LNCaP clone FGC (cell line): ENCODE results near the gene BIRC6.
"Not testable (repeated sequence)": the region's sequence is repeated elsewhere in the genome, so short reads cannot be mapped to it uniquely, and the experiment has no call there.

Source experiments
- DNase-seq: peaks from one replicate; pipeline ENCODE4 v3.0.0-alpha.2; 2011; ENCODE audit warnings: low read depth
- H3K4me3 ChIP-seq: 2 replicates; pipeline ENCODE4 v1.5.1; 2011; ENCODE audit warnings: mild to moderate bottlenecking, low read depth, low read length, control low read depth
- CTCF ChIP-seq: IDR thresholded peaks from 2 replicates; pipeline ENCODE4 v1.5.1; 2012; ENCODE audit warnings: mild to moderate bottlenecking; ENCODE audit not compliant: control insufficient read depth, insufficient read depth; ENCODE audit errors: extremely low read depth

Gene BIRC6

GRCh38 chr2:32366595-32366994 lies 9.8 kb downstream of the BIRC6 start:
- no peak for TF ChIP-seq CTCF
- no peak for DNase-seq
- H3K4me3 ChIP-seq, result no peak overlapping the region

GRCh38 chr2:32369222-32369621 lies 12.4 kb downstream of the BIRC6 start:
- DNase-seq, result no peak
- no peak for TF ChIP-seq CTCF
- no peak overlapping the region for H3K4me3 ChIP-seq

- DNase-seq, H3K4me3 ChIP-seq: not testable (repeated sequence)
Measured at GRCh38 chr2:32370942-32371341, 14.1 kb downstream of the BIRC6 start.

GRCh38 chr2:32372519-32373182 lies 15.8 kb downstream of the BIRC6 start:
- TF ChIP-seq CTCF, result no peak
- no peak for DNase-seq
- no peak overlapping the region for H3K4me3 ChIP-seq

- no peak for DNase-seq
Measured at GRCh38 chr2:32375228-32375892, 18.5 kb downstream of the BIRC6 start.

GRCh38 chr2:32376756-32377155 lies 19.9 kb downstream of the BIRC6 start:
- no peak overlapping the region for H3K4me3 ChIP-seq
- DNase-seq, result no peak
- TF ChIP-seq CTCF, result no peak

More at GRCh38 chr2:32375228-32375892, 18.5 kb downstream of the BIRC6 start:
- TF ChIP-seq CTCF, result no peak
- no peak overlapping the region for H3K4me3 ChIP-seq

GRCh38 chr2:32377928-32378327 lies 21.1 kb downstream of the BIRC6 start:
- no peak for TF ChIP-seq CTCF
- no peak for DNase-seq
- no peak overlapping the region for H3K4me3 ChIP-seq
